TTC549 (cell line): ENCODE data around the gene CDC34.

Experiments used
- FAIRE-seq: peaks from 2 replicates; lab custom pipeline; 2012; peaks lifted over from hg19 to GRCh38; lab: Jason Lieb, UNC

CDC34 gene

DNA sequence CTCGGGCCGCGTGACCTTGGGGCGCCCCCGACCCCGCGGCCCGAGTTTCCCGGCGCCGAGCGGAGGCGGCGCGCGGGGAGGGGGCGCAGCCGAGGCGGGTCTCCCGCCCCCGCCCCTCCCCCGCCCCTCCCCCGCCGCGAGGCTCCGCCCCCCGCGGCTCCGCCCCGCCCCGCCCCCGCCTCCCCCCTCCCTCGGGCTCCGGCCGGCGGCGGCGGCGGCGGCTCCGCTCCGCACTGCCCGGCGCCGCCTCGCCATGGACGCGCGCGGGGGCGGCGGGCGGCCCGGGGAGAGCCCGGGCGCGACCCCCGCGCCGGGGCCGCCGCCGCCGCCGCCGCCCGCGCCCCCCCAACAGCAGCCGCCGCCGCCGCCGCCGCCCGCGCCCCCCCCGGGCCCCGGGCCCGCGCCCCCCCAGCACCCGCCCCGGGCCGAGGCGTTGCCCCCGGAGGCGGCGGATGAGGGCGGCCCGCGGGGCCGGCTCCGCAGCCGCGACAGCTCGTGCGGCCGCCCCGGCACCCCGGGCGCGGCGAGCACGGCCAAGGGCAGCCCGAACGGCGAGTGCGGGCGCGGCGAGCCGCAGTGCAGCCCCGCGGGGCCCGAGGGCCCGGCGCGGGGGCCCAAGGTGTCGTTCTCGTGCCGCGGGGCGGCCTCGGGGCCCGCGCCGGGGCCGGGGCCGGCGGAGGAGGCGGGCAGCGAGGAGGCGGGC, 58.3 kb downstream of the CDC34 start, which contains the start of gene HCN2:
TSS of gene HCN2 (plus strand) at position 189 of the 703 bp plus-strand sequence. CDS start at position 254, 65 bp downstream.
- no peak for FAIRE-seq

GRCh38 chr19:590396-590745, 58.8 kb downstream of the CDC34 start:
- no peak for FAIRE-seq

DNA sequence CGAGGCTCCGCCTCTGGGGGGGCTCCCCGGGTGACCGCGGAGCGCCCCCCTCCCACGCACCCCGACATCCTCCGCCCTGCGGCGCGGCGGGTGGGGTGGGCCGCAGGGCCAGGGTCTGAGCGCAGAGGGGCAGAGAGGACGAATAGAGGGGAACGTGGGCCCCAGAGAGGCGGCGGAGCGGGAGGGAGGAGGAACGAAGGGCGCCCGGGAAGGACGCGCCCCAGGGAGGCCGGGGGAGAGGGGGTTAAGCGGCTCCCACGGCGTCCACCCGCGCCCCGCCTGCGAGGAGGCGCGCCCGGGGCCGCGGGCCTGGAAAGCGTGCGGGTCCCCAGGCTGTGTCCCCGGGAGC, 59.2 kb downstream of the CDC34 start:
- FAIRE-seq = no peak

- FAIRE-seq = no peak
Observed at GRCh38 chr19:591099-591958, 59.8 kb downstream of the CDC34 start.
